T-helper 9 cell (primary cell): ENCODE measurements around the gene CMTM3.
"Not testable (repeated sequence)": the region's sequence is repeated elsewhere in the genome, so short reads cannot be mapped to it uniquely, and the experiment has no call there.

Experiments
- DNase-seq: peaks from one replicate; pipeline ENCODE4 v3.0.0-alpha.2; 2020
- total RNA-seq, 2 donors: gene quantifications; one replicate each; lab custom pipeline; 2026; lab: John Stamatoyannopoulos, UW

Gene CMTM3, protein sequence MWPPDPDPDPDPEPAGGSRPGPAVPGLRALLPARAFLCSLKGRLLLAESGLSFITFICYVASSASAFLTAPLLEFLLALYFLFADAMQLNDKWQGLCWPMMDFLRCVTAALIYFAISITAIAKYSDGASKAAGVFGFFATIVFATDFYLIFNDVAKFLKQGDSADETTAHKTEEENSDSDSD
- 65.9 to 132 reads per million in 2 donors for total RNA-seq

DNA sequence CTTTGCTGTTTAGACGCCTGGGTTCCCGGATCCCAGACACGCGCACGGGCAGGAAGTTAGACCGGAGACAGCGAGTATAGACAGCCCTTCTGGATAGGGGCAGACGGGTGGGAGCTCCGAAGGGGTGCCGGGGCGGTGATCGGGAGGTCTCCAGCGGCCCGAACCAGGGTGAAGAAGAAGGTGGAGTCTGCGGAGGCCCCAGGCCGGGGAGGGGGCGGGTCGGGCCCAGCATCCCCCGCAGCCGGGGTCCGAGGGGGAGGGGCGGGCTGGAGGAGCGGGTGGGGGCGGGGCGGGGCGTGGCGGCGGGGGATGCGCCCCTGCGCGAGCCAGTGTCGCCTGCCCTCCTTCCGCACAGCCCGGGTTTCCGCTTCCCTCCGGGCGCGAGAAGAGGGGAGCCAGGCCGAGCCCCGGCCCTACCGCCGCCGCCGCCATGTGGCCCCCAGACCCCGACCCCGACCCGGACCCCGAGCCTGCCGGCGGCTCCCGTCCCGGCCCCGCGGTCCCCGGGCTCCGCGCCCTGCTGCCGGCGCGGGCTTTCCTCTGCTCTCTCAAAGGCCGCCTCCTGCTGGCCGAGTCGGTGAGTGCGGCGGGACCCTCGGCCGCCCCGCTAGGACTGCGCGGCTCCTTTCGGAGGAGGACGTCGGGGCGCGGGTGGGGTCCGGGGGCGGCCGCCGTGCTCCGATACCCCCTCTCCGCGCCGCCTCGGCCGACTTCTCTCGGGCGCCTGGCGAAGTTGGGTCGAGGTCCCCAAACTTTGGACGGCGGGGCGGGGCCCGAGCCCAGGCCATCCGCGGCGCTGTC is at the start of gene CMTM3:
CMTM3 (plus strand) TSS at position 329 of the 801 bp plus-strand sequence; CDS start at position 431, 102 bp downstream.
- peak; percentile 59 for DNase-seq

GRCh38 chr16:66560107-66560506 is 44.4 kb upstream of the CMTM3 start:
- DNase-seq: no peak

DNA sequence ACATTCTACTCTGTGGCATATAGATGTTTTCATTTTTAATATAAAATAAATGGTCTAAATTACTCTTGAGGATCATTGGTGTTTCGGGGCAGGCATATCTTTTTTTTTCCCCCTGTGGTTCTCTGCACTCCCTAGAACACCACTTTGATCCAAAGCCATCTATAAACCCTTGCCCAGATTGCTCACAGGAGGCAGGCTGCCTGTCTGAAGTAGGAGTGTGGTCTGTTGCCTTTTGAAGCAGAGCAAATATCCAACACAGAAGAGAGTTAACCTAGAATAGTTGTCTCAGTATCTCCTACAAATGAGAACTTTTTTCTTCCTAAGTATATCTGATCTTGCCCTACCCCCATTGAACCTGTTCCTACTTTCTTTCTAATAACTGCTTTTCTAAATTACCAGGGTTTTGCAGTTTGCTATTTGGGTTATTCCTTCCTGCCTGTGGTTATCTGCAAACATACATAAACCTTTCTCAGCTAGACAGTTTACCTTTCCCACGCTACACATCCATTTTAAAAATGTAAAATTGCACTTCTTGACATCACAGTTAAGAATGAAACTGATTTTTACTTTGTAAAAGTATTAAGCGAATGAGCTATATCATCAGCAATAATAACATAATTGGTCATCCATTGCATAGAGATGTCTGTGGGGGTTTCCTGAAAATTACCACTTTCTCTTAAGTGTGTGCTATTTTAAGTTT is 43.0 kb upstream of the CMTM3 start:
- no peak for DNase-seq

GRCh38 chr16:66562409-66562808 is 42.1 kb upstream of the CMTM3 start:
- no peak for DNase-seq

GRCh38 chr16:66562986-66563385 is 41.5 kb upstream of the CMTM3 start:
- no peak for DNase-seq

DNA sequence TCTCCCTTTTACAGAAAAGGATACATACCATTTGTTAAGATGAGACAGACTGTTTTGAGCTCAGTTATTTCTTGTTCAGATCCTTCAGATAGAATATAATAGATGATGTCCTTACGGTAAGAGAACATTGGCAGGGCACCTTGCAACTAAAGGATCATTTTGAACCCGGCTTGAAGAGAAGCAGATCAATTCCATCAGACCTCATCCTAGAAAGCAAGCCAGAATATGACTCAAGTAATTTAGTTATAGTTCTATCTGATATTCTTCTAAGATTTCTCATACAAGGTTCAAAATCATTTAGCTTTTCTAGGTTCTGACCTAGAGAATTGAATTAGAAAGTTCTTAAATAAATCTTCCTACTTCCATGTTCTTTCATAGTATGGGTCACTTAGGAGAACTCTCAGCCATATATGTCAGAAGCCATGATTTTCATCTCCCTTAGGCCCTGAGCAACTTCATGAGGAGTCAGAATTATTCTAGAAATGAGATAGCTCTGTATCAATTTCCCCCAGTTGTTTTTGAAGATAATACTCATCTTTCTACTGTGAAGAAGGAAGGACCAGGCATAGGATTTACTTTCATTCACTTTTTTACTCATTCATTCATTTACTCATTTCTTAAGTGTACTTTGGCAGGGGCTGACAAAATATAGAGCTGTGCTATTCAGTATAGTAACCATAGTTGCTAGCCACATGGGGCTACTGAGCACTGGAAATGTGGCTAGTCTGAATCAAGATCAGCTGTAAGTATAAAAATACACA is 40.8 kb upstream of the CMTM3 start:
- DNase-seq: no peak

GRCh38 chr16:66566051-66566901 is 38.2 kb upstream of the CMTM3 start, which contains the start of gene CMTM1:
CMTM1 (plus strand) TSS chr16:66566439; CDS start chr16:66566514, 75 bp downstream.
- DNase-seq: no peak

- DNase-seq: not testable (repeated sequence)
Measured at GRCh38 chr16:66567270-66567669, 37.2 kb upstream of the CMTM3 start.

- DNase-seq: no peak
Measured at GRCh38 chr16:66568355-66568754, 36.1 kb upstream of the CMTM3 start.

DNA sequence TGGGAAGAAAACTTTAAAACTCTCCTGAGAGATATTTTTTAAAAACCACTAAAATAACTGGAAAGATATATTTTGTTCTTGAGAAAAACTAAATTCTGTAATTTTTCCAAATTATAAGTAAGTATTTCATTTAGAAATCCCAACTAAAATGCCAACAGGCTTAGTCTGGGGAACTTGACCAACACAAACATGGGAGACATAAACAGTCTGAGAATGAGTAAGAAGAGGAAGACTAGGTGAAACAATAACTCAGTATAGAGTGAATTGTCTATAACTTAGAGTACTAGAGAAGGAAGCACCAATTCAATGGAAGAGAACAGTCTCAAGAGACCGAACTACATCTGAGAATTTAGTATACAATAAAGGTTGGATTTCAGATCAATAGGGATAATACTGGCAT is 35.4 kb upstream of the CMTM3 start:
- DNase-seq: no peak

DNA sequence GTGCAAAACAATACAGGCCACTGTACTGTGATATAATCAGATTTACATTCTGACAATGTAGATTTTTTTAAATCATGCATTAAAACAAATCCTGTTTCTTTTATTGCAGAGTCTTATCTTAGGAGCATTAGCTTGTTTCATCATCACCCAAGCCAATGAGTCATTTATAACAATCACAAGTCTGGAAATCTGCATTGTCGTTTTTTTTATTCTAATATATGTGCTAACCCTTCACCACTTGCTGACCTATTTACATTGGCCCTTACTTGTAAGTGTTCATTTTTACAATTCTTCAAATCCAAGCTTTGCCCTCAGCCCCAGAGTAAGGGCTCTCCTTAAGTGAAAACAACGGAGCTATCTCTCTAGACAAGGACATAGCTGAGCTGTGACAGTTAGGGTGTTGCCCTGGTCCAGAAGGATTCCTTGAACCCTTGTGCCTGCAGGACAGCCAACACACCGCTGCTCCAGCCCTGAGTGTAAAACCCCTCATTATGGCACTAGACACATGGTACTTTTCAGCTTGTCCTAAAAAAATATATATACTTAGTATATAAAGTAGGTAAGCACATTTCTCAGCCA is 34.6 kb upstream of the CMTM3 start:
- DNase-seq: no peak

- DNase-seq: no peak
Measured at GRCh38 chr16:66572356-66572755, 32.1 kb upstream of the CMTM3 start.

- DNase-seq: no peak
Measured at GRCh38 chr16:66574081-66574480, 30.4 kb upstream of the CMTM3 start.

DNA sequence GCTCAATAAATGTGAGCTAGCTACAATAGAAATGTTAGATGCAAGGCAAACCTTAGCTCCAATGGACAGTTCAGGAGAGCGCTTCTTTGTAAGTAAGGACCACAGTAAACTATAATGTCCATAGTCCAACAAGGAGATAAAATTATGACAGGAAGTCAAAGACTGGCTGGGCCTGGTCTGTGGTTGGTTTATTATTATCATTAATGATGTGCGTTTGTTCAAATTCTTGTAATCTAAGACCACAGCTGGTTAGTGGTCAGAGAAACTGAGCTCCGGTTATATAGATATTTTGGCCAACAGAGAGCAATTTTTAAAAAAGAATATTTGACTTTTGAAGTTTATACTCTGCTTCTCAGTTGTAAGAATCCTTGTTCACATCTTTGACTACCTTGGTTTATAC is 30.0 kb upstream of the CMTM3 start:
- DNase-seq: no peak

DNA sequence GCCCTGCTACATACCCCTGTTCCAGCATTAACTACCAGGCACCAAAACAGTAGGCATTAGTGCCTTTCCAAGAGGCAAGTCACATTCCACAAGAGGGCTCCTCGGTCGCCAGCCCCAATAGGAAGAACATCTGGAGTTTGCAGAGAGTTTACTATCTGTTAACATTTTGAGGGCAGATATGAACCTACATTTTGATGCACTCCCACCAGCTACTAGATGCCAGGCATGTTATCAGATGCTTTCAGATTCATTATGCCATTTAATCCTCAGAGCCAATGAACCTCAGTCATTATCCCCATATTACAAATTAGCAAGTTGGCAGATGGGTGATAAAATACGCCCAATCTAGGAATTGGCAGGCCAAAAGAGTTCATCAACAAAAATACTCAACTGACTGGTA is 29.4 kb upstream of the CMTM3 start:
- DNase-seq: no peak

DNA sequence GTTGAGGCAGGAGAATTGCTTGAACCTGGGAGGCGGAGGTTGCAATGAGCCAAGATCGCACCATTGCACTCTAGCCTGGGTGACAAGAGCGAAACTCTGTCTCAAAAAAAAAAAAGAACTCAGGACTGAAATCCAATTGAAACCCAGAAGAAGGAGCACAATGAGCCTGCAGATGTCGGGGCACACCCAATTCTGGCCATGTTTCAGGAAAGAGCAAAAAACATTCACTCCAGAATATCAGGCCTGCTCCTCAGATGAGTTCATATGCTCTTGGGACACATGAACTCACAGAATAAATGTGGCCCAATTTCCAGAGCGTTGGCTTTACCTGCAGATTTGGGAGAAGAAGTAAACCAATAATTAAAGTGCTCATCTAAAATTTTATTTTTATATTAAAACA is 28.2 kb upstream of the CMTM3 start:
- DNase-seq: no peak

- no peak for DNase-seq
Measured at GRCh38 chr16:66578651-66579531, 25.6 kb upstream of the CMTM3 start, which contains the start of gene CMTM2. CMTM2 (plus strand) TSS chr16:66579463; CDS start chr16:66579608, 145 bp downstream.

GRCh38 chr16:66580605-66581209 is 23.8 kb upstream of the CMTM3 start:
- no peak for DNase-seq

- DNase-seq: no peak
Measured at GRCh38 chr16:66581246-66581952, 23.1 kb upstream of the CMTM3 start.
